WTC11 (cell line): ENCODE measurements around the gene UBL5. TPM values are rescaled to one million over a fixed set of nuclear protein-coding genes. Genes with fewer than 3 reads are reported as not detected.

Source experiments
- ATAC-seq: fragments of 200-7000 bp; cut with Tn5 transposase; 2 replicates; pipeline ENCODE4 v1.10.0; 2021; ENCODE audit warnings: mild to moderate bottlenecking, moderate library complexity
- CTCF ChIA-PET: fragments of 300-600 bp; sonication (Branson Sonifier 250); formaldehyde crosslinking; loops from one replicate; lab custom pipeline; 2021; ENCODE audit warnings: antibody characterized with exemption; lab: Charles Lee
- POLR2A ChIA-PET: fragments of 350-600 bp; sonication (Branson Sonifier 250); formaldehyde crosslinking; loops from one replicate; lab custom pipeline; 2021; ENCODE audit warnings: antibody characterized with exemption; lab: Charles Lee
- DNase-seq: peaks from one replicate; pipeline ENCODE4 v3.0.0; 2021; ENCODE audit warnings: low spot score
- H3K27ac Mint-ChIP-seq: 2 replicates; pipeline ENCODE4 v1.8.0; 2021; ENCODE audit warnings: mixed read lengths
- H3K27me3 Mint-ChIP-seq: 2 replicates; pipeline ENCODE4 v1.8.0; 2021; ENCODE audit warnings: low read depth, mild to moderate bottlenecking, moderate library complexity, mixed read lengths
- H3K36me3 Mint-ChIP-seq: 2 replicates; pipeline ENCODE4 v1.8.0; 2021; ENCODE audit warnings: mixed read lengths
- H3K4me1 Mint-ChIP-seq: 2 replicates; pipeline ENCODE4 v1.8.0; 2022; ENCODE audit warnings: mixed read lengths
- H3K4me3 Mint-ChIP-seq: 2 replicates; pipeline ENCODE4 v1.8.0; 2021; ENCODE audit warnings: mild to moderate bottlenecking, moderate library complexity, mixed read lengths
- H3K9me3 Mint-ChIP-seq: 2 replicates; pipeline ENCODE4 v1.8.0; 2021; ENCODE audit warnings: mixed read lengths
- CBFB ChIP-seq: sonication (generic); formaldehyde crosslinking; IDR thresholded peaks from 2 replicates; pipeline ENCODE4 v1.8.1; 2022; ENCODE audit warnings: mild to moderate bottlenecking, low read depth, missing genetic modification reagents
- CDX4 ChIP-seq: fragments of 250-450 bp; sonication (Bioruptor Pico); IDR thresholded peaks from 2 replicates; pipeline ENCODE4 v1.9.0; 2021; ENCODE audit warnings: moderate library complexity, mild to moderate bottlenecking, inconsistent platforms, borderline replicate concordance
- CREM ChIP-seq: sonication (generic); formaldehyde crosslinking; IDR thresholded peaks from 2 replicates; pipeline ENCODE4 v1.8.1; 2022; ENCODE audit warnings: mild to moderate bottlenecking, missing genetic modification reagents, moderate library complexity
- CTCF ChIP-seq: fragments of 200-600 bp; IDR thresholded peaks from 2 replicates; pipeline ENCODE4 v1.8.0; 2022; ENCODE audit warnings: antibody characterized with exemption
- E2F5 ChIP-seq: sonication (generic); formaldehyde crosslinking; IDR thresholded peaks from 2 replicates; pipeline ENCODE4 v1.8.1; 2022; ENCODE audit warnings: mild to moderate bottlenecking, moderate library complexity, missing genetic modification reagents
- ELF4 ChIP-seq: sonication (generic); formaldehyde crosslinking; IDR thresholded peaks from 2 replicates; pipeline ENCODE4 v1.8.1; 2022; ENCODE audit warnings: low read depth, mild to moderate bottlenecking, moderate library complexity, missing genetic modification reagents
- ESRRA ChIP-seq: sonication (generic); formaldehyde crosslinking; IDR thresholded peaks from 2 replicates; pipeline ENCODE4 v1.8.1; 2022; ENCODE audit warnings: mild to moderate bottlenecking, missing genetic modification reagents, borderline replicate concordance
- HMGA2 ChIP-seq: fragments of 250-450 bp; sonication (Bioruptor Pico); IDR thresholded peaks from 2 replicates; pipeline ENCODE4 v1.4.0; 2021; ENCODE audit warnings: mild to moderate bottlenecking, moderate library complexity
- IRF1 ChIP-seq: sonication (generic); formaldehyde crosslinking; IDR thresholded peaks from 2 replicates; pipeline ENCODE4 v1.8.0; 2023; ENCODE audit warnings: missing genetic modification reagents
- JAZF1 ChIP-seq: fragments of 250-450 bp; sonication (Bioruptor Pico); IDR thresholded peaks from 2 replicates; pipeline ENCODE4 v1.9.0; 2021; ENCODE audit warnings: moderate library complexity, mild to moderate bottlenecking, inconsistent platforms
- JUN ChIP-seq: sonication (generic); formaldehyde crosslinking; IDR thresholded peaks from 2 replicates; pipeline ENCODE4 v1.8.0; 2023; ENCODE audit warnings: mild to moderate bottlenecking, missing genetic modification reagents
- RORB ChIP-seq: fragments of 250-450 bp; sonication (Bioruptor Pico); IDR thresholded peaks from 2 replicates; pipeline ENCODE4 v1.9.0; 2021; ENCODE audit warnings: mild to moderate bottlenecking
- SMAD4 ChIP-seq: sonication (generic); formaldehyde crosslinking; IDR thresholded peaks from 2 replicates; pipeline ENCODE4 v1.8.0; 2022; ENCODE audit warnings: mild to moderate bottlenecking, missing genetic modification reagents
- TCF7 ChIP-seq: sonication (generic); formaldehyde crosslinking; IDR thresholded peaks from 2 replicates; pipeline ENCODE4 v1.8.0; 2022; ENCODE audit warnings: mild to moderate bottlenecking, low read depth, missing genetic modification reagents, moderate library complexity
- TEAD4 ChIP-seq: sonication (generic); formaldehyde crosslinking; IDR thresholded peaks from 2 replicates; pipeline ENCODE4 v1.8.0; 2022; ENCODE audit warnings: mild to moderate bottlenecking, missing genetic modification reagents
- ZBTB21 ChIP-seq: sonication (generic); formaldehyde crosslinking; IDR thresholded peaks from 2 replicates; pipeline ENCODE4 v1.8.1; 2023; ENCODE audit warnings: mild to moderate bottlenecking, missing genetic modification reagents, borderline replicate concordance
- ZNF317 ChIP-seq: sonication (generic); formaldehyde crosslinking; IDR thresholded peaks from 2 replicates; pipeline ENCODE4 v1.8.1; 2023; ENCODE audit warnings: low read depth, mild to moderate bottlenecking, moderate library complexity, missing genetic modification reagents, borderline replicate concordance
- ZNF425 ChIP-seq: fragments of 250-450 bp; sonication (Bioruptor Pico); conservative IDR thresholded peaks from 2 replicates; pipeline ENCODE4 v1.9.0; 2021; ENCODE audit warnings: mild to moderate bottlenecking
- ZNF512 ChIP-seq: sonication (generic); formaldehyde crosslinking; IDR thresholded peaks from 2 replicates; pipeline ENCODE4 v1.8.1; 2022; ENCODE audit warnings: missing genetic modification reagents, borderline replicate concordance
- ZNF532 ChIP-seq: fragments of 250-450 bp; sonication (Bioruptor Pico); IDR thresholded peaks from 2 replicates; pipeline ENCODE4 v1.9.0; 2021; ENCODE audit warnings: mild to moderate bottlenecking, borderline replicate concordance
- ZSCAN18 ChIP-seq: fragments of 250-450 bp; sonication (Bioruptor Pico); IDR thresholded peaks from 2 replicates; pipeline ENCODE4 v2.1.2; 2022; ENCODE audit warnings: mild to moderate bottlenecking, moderate library complexity
- total RNA-seq: library from RNA; stranded (reverse); gene quantifications from 3 replicates; pipeline ENCODE4 v1.2.3, GENCODE V29; 2021

The UBL5 gene
- total RNA-seq, 1 experiment from 2014 or later = 402 TPM

- no peak for DNase-seq
- peaks cover 49% of the 10 kb centered on the region for H3K4me1 Mint-ChIP-seq
- no peaks in the 10 kb centered on the region for H3K36me3 Mint-ChIP-seq
- H3K27ac Mint-ChIP-seq = peak overlapping the region; percentile 96
- H3K9me3 Mint-ChIP-seq = no peaks in the 10 kb centered on the region
- peak overlapping the region; percentile 81 for H3K4me3 Mint-ChIP-seq
- ATAC-seq = no peak
- CTCF ChIA-PET = no interaction called here
- TF ChIP-seq JAZF1 (CRISPR knock-in tag) (no peak), RORB (CRISPR knock-in tag) (no peak), IRF1 (CRISPR knock-in tag) (no peak), TEAD4 (CRISPR knock-in tag) (no peak), TCF7 (CRISPR knock-in tag) (no peak), ZBTB21 (CRISPR knock-in tag) (no peak), CDX4 (no peak), SMAD4 (CRISPR knock-in tag) (no peak)
- POLR2A ChIA-PET = no interaction called here
- H3K27me3 Mint-ChIP-seq = no peaks in the 10 kb centered on the region
These were observed 41.4 kb upstream of the UBL5 start for GRCh38 chr19:9786342-9786741.

GRCh38 chr19:9786819-9787218, 40.9 kb upstream of the UBL5 start:
- no peak for ATAC-seq
- peak overlapping the region; percentile 96 for H3K27ac Mint-ChIP-seq
- ChIA-PET POLR2A (no interaction called here), CTCF (no interaction called here)
- H3K27me3 Mint-ChIP-seq = no peaks in the 10 kb centered on the region
- no peaks in the 10 kb centered on the region for H3K9me3 Mint-ChIP-seq
- peak overlapping the region; percentile 65 for H3K4me3 Mint-ChIP-seq
- no peak for TF ChIP-seq TCF7 (CRISPR knock-in tag)
- no peak for TF ChIP-seq ELF4 (CRISPR knock-in tag)
- TF ChIP-seq CREM (CRISPR knock-in tag) = no peak
- TF ChIP-seq ZNF317 (CRISPR knock-in tag) = no peak
- TF ChIP-seq CTCF = no peak
- TF ChIP-seq JUN (CRISPR knock-in tag) = no peak
- TF ChIP-seq CBFB (CRISPR knock-in tag) = no peak
- TF ChIP-seq E2F5 (CRISPR knock-in tag) = no peak
- no peak for TF ChIP-seq ZNF425 (CRISPR knock-in tag)
- TF ChIP-seq ZSCAN18 (CRISPR knock-in tag) = no peak
- no peak for TF ChIP-seq ESRRA (CRISPR knock-in tag)
- TF ChIP-seq HMGA2 (CRISPR knock-in tag) = no peak
- no peak for TF ChIP-seq ZNF512 (CRISPR knock-in tag)
- no peak for TF ChIP-seq ZNF532
- H3K4me1 Mint-ChIP-seq = peaks cover 51% of the 10 kb centered on the region
- H3K36me3 Mint-ChIP-seq = no peaks in the 10 kb centered on the region
- DNase-seq = no peak
